T1000 (cell line): ENCODE data around the gene ERCC2.

Experiments used
- DNase-seq: peaks from one replicate; lab custom pipeline; 2025; ENCODE audit warnings: mixed read lengths; lab: John Stamatoyannopoulos, UW

The ERCC2 gene

GRCh38 chr19:45303269-45304060 is 66.9 kb downstream of the ERCC2 start:
- DNase-seq, result no peak

- no peak for DNase-seq
Measured at GRCh38 chr19:45302416-45302815, 68.0 kb downstream of the ERCC2 start.
